Parathyroid adenoma (tissue), 2 donors: ENCODE measurements around the gene SLC10A7.
"Not testable (repeated sequence)": the region's sequence is repeated elsewhere in the genome, so short reads cannot be mapped to it uniquely, and the experiment has no call there.

ENCODE experiments used
- H2AFZ ChIP-seq: fragments of 300-600 bp; sonication (generic); one replicate; pipeline ENCODE4 v1.7.0; 2017; ENCODE audit warnings: antibody characterized with exemption, mild to moderate bottlenecking
- H3K27ac ChIP-seq: fragments of 300-600 bp; sonication (generic); one replicate; pipeline ENCODE4 v1.7.0; 2017
- H3K27me3 ChIP-seq: fragments of 300-600 bp; sonication (generic); one replicate; pipeline ENCODE4 v1.7.0; 2017; ENCODE audit warnings: low read length; ENCODE audit not compliant: control insufficient read depth, insufficient read depth
- H3K36me3 ChIP-seq: fragments of 300-600 bp; sonication (generic); one replicate; pipeline ENCODE4 v1.7.0; 2017; ENCODE audit warnings: low read length; ENCODE audit not compliant: control insufficient read depth, insufficient read depth
- H3K4me1 ChIP-seq: fragments of 300-600 bp; sonication (generic); one replicate; pipeline ENCODE4 v1.7.0; 2017; ENCODE audit warnings: control low read depth
- H3K4me2 ChIP-seq: fragments of 300-600 bp; sonication (generic); one replicate; pipeline ENCODE4 v1.7.0; 2017; ENCODE audit warnings: low read length
- H3K4me3 ChIP-seq: fragments of 300-600 bp; sonication (generic); one replicate; pipeline ENCODE4 v1.7.0; 2017; ENCODE audit warnings: low read depth, low read length
- H3K79me2 ChIP-seq: fragments of 300-600 bp; sonication (generic); one replicate; pipeline ENCODE4 v1.7.0; 2017; ENCODE audit warnings: control low read depth
- H3K9ac ChIP-seq: fragments of 300-600 bp; sonication (generic); one replicate; pipeline ENCODE4 v1.7.0; 2017; ENCODE audit warnings: mild to moderate bottlenecking
- H3K9me3 ChIP-seq: fragments of 300-600 bp; sonication (generic); one replicate; pipeline ENCODE4 v1.7.0; 2017; ENCODE audit warnings: low read length; ENCODE audit not compliant: control insufficient read depth
- TF ChIP-seq, protein P1 (sequence below): fragments of 300-600 bp; sonication (generic); IDR thresholded peaks from one replicate; pipeline ENCODE4 v1.7.0; 2017; ENCODE audit warnings: antibody characterized with exemption, mild to moderate bottlenecking
- donor health status: primary hyperparathyroidism.

The SLC10A7 gene

DNA sequence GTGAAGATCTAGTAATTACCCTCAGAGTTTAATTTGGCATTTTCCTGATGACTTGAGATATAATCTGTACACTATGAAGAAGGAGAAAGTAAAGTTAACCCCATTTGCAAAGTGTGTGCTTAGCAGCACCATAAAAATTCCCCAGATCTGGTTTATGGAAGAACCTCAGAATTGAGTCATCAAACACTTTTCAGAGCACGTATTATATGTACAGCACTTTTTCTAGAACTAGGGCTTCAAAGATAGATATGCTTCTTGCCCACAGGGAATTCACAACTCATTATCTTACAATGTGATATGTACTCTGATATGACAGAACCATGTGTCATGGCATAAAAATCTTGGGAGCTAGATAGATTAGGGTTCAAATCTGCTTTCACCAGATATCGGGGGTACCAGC lies 150.9 kb downstream of the SLC10A7 start:
- Histone ChIP-seq H2AFZ (no peak overlapping the region), H3K9ac (no peak overlapping the region), H3K36me3 (no peaks in the 10 kb centered on the region), H3K27me3 (no peaks in the 10 kb centered on the region), H3K27ac (no peak overlapping the region), H3K4me2 (no peak overlapping the region), H3K4me1 (no peaks in the 10 kb centered on the region), H3K79me2 (no peaks in the 10 kb centered on the region), H3K9me3 (no peaks in the 10 kb centered on the region), H3K4me3 (no peak overlapping the region)
- TF ChIP-seq, protein P1, sequence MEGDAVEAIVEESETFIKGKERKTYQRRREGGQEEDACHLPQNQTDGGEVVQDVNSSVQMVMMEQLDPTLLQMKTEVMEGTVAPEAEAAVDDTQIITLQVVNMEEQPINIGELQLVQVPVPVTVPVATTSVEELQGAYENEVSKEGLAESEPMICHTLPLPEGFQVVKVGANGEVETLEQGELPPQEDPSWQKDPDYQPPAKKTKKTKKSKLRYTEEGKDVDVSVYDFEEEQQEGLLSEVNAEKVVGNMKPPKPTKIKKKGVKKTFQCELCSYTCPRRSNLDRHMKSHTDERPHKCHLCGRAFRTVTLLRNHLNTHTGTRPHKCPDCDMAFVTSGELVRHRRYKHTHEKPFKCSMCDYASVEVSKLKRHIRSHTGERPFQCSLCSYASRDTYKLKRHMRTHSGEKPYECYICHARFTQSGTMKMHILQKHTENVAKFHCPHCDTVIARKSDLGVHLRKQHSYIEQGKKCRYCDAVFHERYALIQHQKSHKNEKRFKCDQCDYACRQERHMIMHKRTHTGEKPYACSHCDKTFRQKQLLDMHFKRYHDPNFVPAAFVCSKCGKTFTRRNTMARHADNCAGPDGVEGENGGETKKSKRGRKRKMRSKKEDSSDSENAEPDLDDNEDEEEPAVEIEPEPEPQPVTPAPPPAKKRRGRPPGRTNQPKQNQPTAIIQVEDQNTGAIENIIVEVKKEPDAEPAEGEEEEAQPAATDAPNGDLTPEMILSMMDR: no peak

DNA sequence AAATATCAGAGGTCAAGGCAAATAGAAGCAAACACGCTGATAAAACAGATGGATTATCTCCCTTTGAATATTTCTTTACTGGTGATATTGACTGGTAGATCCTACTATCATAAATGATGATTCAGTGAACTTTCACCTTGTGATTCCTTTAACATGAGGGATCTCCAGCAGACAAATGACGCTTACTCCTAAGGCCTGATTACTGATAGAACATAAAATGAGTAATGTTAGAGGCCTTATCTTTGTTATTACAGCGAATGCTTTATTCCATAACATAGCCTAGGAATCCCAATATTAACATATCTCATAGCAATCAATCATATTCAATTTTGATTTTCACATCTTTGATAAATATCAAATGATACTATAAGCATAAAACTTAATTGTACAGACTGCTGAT lies 152.3 kb downstream of the SLC10A7 start:
- TF ChIP-seq, protein P1: no peak
- Histone ChIP-seq H3K27me3 (no peaks in the 10 kb centered on the region), H3K9me3 (no peaks in the 10 kb centered on the region), H3K4me3 (no peak overlapping the region), H3K79me2 (no peaks in the 10 kb centered on the region), H3K36me3 (no peaks in the 10 kb centered on the region), H3K4me1 (no peaks in the 10 kb centered on the region), H3K9ac (no peak overlapping the region), H3K27ac (no peak overlapping the region), H3K4me2 (no peak overlapping the region), H2AFZ (no peak overlapping the region)

DNA sequence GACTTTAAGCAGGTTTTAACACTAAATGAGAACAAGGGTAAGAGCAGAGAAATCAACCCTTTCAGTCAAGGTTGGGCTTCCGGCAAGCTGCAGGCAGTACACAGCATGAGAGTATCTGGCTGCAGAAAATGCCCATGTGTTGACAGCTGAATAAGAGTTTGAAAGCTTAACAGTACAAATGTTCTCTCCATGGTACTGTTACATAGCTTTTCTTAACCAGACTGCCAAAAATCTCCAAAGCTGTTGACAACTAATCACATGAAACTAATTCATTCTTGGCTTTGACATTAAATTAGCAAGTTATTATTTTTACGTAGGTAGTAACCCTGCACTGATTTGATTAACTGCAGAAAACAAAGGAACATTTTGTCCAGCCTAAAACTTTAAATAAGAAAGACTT lies 153.5 kb downstream of the SLC10A7 start:
- no peaks in the 10 kb centered on the region for H3K36me3 ChIP-seq
- no peak overlapping the region for H3K4me2 ChIP-seq
- no peak overlapping the region for H3K9ac ChIP-seq
- H3K9me3 ChIP-seq: no peaks in the 10 kb centered on the region
- no peak overlapping the region for H3K27ac ChIP-seq
- H3K4me1 ChIP-seq: no peaks in the 10 kb centered on the region
- no peak overlapping the region for H2AFZ ChIP-seq
- H3K27me3 ChIP-seq: no peaks in the 10 kb centered on the region
- H3K4me3 ChIP-seq: no peak overlapping the region
- H3K79me2 ChIP-seq: no peaks in the 10 kb centered on the region
- TF ChIP-seq, protein P1: no peak

DNA sequence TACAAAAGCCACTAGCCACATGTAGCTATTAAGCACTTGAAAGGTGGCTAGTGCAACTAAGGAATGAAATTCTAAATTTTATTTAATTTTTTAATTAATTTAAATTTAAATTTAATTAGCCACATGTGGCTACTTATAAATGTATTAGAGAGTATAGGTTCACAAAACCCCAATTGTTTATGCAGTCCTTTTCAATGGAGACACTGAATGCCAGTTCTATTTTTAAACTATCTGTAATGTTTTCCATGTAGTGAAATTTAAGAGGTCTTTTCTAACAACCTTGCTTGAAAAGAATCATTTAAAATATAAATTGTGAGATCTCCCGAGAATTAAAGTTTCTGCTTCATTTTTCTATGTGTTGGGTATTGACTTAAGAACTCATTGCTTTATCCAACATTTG lies 154.4 kb downstream of the SLC10A7 start:
- Histone ChIP-seq H2AFZ (no peak overlapping the region), H3K4me3 (no peak overlapping the region), H3K4me1 (no peaks in the 10 kb centered on the region), H3K27ac (no peak overlapping the region), H3K4me2 (no peak overlapping the region), H3K79me2 (no peaks in the 10 kb centered on the region), H3K9me3 (no peaks in the 10 kb centered on the region), H3K9ac (no peak overlapping the region), H3K27me3 (no peaks in the 10 kb centered on the region), H3K36me3 (no peaks in the 10 kb centered on the region)
- TF ChIP-seq, protein P1: no peak

DNA sequence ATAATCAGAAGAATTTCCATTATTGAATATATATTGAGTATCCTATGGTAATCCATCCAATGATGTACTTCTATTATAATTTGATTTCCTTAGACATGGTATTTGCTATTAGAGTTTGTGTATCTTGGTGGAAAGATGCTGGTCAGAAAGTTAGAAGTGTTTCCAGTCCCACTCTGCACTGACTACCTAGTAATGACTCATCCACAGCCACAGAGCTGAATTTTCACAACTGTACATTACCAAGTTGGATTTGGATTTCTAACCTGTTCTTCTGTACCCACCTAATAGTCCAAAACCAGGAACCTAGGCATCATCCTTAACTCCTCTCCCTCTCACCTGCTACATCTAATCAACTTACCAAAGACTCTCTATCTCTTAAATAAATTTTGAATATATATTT lies 162.0 kb downstream of the SLC10A7 start:
- Histone ChIP-seq H2AFZ (no peak overlapping the region), H3K36me3 (no peaks in the 10 kb centered on the region), H3K9ac (no peak overlapping the region), H3K27me3 (no peaks in the 10 kb centered on the region), H3K27ac (no peak overlapping the region), H3K4me1 (no peaks in the 10 kb centered on the region), H3K4me2 (no peak overlapping the region), H3K4me3 (no peak overlapping the region), H3K9me3 (no peaks in the 10 kb centered on the region), H3K79me2 (no peaks in the 10 kb centered on the region)
- TF ChIP-seq, protein P1: no peak

DNA sequence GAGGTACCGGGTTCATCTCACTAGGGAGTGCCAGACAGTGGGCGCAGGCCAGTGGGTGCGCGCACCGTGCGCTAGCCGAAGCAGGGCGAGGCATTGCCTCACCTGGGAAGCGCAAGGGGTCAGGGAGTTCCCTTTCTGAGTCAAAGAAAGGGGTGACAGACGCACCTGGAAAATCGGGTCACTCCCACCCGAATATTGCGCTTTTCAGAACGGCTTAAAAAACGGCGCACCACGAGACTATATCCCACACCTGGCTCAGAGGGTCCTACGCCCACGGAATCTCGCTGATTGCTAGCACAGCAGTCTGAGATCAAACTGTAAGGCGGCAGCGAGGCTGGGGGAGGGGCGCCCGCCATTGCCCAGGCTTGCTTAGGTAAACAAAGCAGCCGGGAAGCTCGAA lies 171.6 kb downstream of the SLC10A7 start:
- not testable (repeated sequence) for H3K9ac ChIP-seq, H3K36me3 ChIP-seq, H3K27ac ChIP-seq, H3K27me3 ChIP-seq, H3K9me3 ChIP-seq, H3K79me2 ChIP-seq, H3K4me2 ChIP-seq, H3K4me1 ChIP-seq, H2AFZ ChIP-seq, H3K4me3 ChIP-seq
